Upper lobe of left lung (tissue), 6 donors: ENCODE data around the gene NPBWR2. TPM values are rescaled to one million over a fixed set of nuclear protein-coding genes. Genes with fewer than 3 reads are reported as not detected.

Experiments used
- ATAC-seq, 2 donors: fragments of 200-7000 bp; cut with Tn5 transposase; one replicate each; pipeline ENCODE4 v1.9.1; 2022; ENCODE audit warnings: mild to moderate bottlenecking in 2 of 2, moderate library complexity in 2 of 2; ENCODE audit not compliant: low FRiP score in 2 of 2
- DNase-seq, 2 donors: peaks; one replicate each; pipeline ENCODE4 v3.0.0-alpha.2; 2019 to 2020
- H3K27ac ChIP-seq, 4 donors: fragments of 200-600 bp; sonication (generic); one replicate each; pipeline ENCODE4 v1.5.1; 2016 to 2019
- H3K27me3 ChIP-seq, 4 donors: fragments of 200-600 bp; sonication (generic); one replicate each; pipeline ENCODE4 v1.5.1; 2017 to 2019
- H3K36me3 ChIP-seq, 4 donors: fragments of 200-600 bp; sonication (generic); one replicate each; pipeline ENCODE4 v1.5.1; 2016 to 2019
- H3K4me1 ChIP-seq, 4 donors: fragments of 200-600 bp; sonication (generic); one replicate each; pipeline ENCODE4 v1.5.1; 2018 to 2019
- H3K4me3 ChIP-seq, 4 donors: fragments of 200-600 bp; sonication (generic); one replicate each; pipeline ENCODE4 v1.5.1; 2017 to 2019; ENCODE audit warnings: mild to moderate bottlenecking in 2 of 4, moderate library complexity in 1 of 4
- H3K9me3 ChIP-seq, 4 donors: fragments of 200-600 bp; sonication (generic); one replicate each; pipeline ENCODE4 v1.5.1; 2018 to 2019
- CTCF ChIP-seq, 6 experiments: fragments of 450-650 bp in 4 of 6; fragments of 200-600 bp in 2 of 6; sonication (generic) in 2 of 6; IDR thresholded peaks; one replicate each; pipeline ENCODE4 v1.5.1; 2016 to 2019; ENCODE audit warnings: antibody characterized with exemption in 6 of 6
- EP300 ChIP-seq, 4 donors: sonication (generic); formaldehyde crosslinking; IDR thresholded peaks; one replicate each; pipeline ENCODE4 v1.5.1; 2017; ENCODE audit warnings: antibody characterized with exemption in 4 of 4, control low read depth in 2 of 4
- POLR2A ChIP-seq, 4 donors: fragments of 450-650 bp; IDR thresholded peaks; one replicate each; pipeline ENCODE4 v1.5.1; 2016 to 2017; ENCODE audit warnings: antibody characterized with exemption in 4 of 4, mild to moderate bottlenecking in 2 of 4
- POLR2AphosphoS5 ChIP-seq, 2 donors: sonication (generic); formaldehyde crosslinking; IDR thresholded peaks; one replicate each; pipeline ENCODE4 v1.5.1; 2017; ENCODE audit warnings: antibody characterized with exemption in 2 of 2
- WGBS, 2 donors: methylation state at CpG; one replicate each; pipeline ENCODE4 v1.1.5; 2017 to 2018; 5-methylcytosine and 5-hydroxymethylcytosine counted together
- total RNA-seq, 6 donors: library from RNA; depleted of rRNA in 4 of 6; stranded (reverse); fragments of >200 nt in 4 of 6; gene quantifications; one replicate each; pipeline versions ENCODE4 v1.1.0 to v1.2.1, GENCODE V29; 2016 to 2021
- donor health status: DM: no; HTN: no; CAD: no; lungs with moderate emphysema.
- donor health status: DM: no; HTN: yes; CAD: no; lungs with severe emphysema.

The NPBWR2 gene
- total RNA-seq, 6 donors from 2014 or later, result not detected

DNA sequence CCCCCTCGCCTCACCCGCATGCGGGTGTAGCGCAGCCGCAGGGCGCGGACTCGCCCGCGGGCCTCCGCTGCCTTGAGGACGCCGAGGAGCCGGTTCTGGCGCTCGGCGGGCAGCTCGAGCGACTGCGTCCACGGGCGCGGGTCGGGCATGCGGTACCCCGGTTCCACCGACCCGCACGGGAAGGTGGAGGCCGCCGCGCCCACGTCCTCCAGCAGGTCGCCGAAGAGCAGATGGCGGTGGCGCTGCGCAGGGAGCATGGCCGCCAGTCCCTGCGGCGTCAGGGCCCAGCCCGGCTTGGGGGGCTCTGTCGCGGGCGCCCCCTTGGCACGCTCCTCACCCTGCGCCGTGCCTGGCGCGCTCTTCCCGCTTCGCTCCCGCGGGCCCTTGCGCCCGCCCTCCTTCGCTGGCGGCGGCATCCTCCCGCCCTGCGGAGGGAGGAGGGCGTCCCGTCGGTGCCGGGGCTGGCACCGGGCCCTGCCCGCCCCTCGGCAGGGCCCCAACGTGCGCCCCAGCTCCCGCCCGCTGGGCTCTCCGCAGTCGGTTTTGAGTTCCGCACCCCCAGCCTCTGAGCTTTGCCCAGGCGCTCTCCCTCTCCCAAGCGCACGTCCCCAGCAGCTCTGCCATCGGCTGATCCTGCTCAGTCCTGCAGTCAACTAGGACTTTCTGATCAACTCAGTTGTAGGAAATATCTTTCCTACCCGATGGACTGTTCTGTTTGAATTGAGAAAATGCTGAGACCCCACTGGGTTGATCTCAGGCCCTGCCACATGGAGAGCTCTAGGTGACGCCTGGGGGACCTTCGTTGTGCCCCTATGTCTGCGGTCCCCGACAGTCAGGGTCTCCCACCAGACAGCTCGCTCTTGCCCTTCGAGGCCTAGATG, 23.3 kb downstream of the NPBWR2 start, which contains the start of gene LKAAEAR1:
LKAAEAR1 (minus strand) TSS at position 595 of the 881 bp plus-strand sequence; CDS start at position 416, 179 bp downstream.
- TF ChIP-seq EP300 (IDR thresholded peaks at IDR 0.05), result no peak
- no peak for TF ChIP-seq POLR2AphosphoS5 (IDR thresholded peaks at IDR 0.05)
- TF ChIP-seq CTCF (IDR thresholded peaks at IDR 0.05), result no peak
- TF ChIP-seq POLR2A (IDR thresholded peaks at IDR 0.05), result no peak
- H3K36me3 ChIP-seq, result no peaks in the 10 kb centered on the region
- peaks cover 0 to 19% (median 8%) of the 10 kb centered on the region in 4 donors for H3K27me3 ChIP-seq
- DNase-seq, result no peak
- H3K4me3 ChIP-seq, result peak within 1 kb of the TSS; percentile 35 to 70 (median 58)
- H3K9me3 ChIP-seq, result no peaks in the 10 kb centered on the region
- ATAC-seq, result no peak
- no peak within 1 kb of the TSS for H3K27ac ChIP-seq
- WGBS, 2 donors, result 0 to 8% methylated on average over 6 to 25 of the region's 86 CpGs
- peaks cover 22 to 56% (median 38%) of the 10 kb centered on the region in 4 donors for H3K4me1 ChIP-seq

DNA sequence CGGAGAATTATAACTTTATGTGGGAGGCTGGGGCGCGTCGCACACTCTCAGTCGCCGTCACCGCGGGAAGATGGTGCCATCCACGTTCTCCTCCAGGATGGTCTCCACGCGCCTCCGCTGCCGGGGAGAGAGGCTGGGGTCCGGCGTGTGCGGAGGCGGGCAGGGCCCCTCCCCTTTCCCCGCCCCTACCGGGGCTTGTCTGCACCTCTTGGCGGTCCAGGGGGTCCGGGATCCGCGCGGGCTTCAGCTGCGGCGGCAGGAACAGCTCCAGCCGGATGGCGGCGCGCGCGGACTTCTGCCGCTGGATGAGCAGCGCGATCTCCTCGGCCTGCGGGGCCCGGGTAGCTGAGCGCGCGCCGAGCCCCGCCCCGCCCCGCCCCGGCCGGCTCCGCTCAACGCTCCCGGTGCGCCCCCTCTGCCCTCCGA, 24.0 kb downstream of the NPBWR2 start:
- no peaks in the 10 kb centered on the region for H3K36me3 ChIP-seq
- H3K27me3 ChIP-seq, result peaks cover 0 to 19% (median 8%) of the 10 kb centered on the region in 4 donors
- ATAC-seq, result peak in 1 of 2 donors; percentile 74
- peaks cover 29 to 62% (median 44%) of the 10 kb centered on the region in 4 donors for H3K4me1 ChIP-seq
- TF ChIP-seq POLR2AphosphoS5 (IDR thresholded peaks at IDR 0.05), result no peak
- peak; percentile 45 to 82 (median 71) for TF ChIP-seq CTCF (IDR thresholded peaks at IDR 0.05)
- peak overlapping the region; percentile 35 to 70 (median 58) for H3K4me3 ChIP-seq
- WGBS, 2 donors, result 1 to 3% methylated on average over 8 to 26 of the region's 52 CpGs
- no peak overlapping the region for H3K27ac ChIP-seq
- H3K9me3 ChIP-seq, result no peaks in the 10 kb centered on the region
- DNase-seq, result peak; percentile 82 to 95

DNA sequence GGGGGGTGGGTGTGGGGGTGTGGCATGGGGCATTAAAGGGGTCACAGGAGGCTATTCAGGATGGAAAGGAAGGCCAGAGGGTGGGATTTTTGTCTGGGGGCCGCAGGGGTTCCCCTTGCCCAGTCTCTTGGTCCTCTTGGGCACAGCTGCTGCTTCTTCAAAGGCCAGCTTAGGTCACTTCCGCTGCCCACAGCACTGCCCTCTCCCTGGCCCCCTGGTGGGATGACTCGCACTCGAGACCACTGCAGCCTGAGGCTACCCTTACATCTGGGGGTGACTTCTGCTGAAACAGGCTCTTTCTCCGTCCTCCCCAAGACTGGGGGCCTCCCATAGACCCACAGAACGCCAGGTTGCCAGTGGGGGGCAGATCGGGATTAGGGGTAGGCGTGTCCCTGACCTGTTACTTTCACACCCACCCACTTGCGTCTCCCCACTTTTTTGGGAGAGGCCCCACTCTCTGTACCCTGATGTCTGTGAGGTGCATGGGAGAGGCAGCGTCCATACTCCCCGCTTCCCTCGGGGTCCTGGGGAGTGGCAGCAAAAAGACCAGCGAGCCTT, 24.5 kb downstream of the NPBWR2 start:
- no peak for DNase-seq
- Histone ChIP-seq H3K36me3 (no peaks in the 10 kb centered on the region), H3K27me3 (peaks cover 0 to 19% (median 8%) of the 10 kb centered on the region in 4 donors), H3K9me3 (no peaks in the 10 kb centered on the region), H3K4me3 (peak overlapping the region in 3 of 4 donors; percentile 55 to 70 (median 60)), H3K4me1 (peaks cover 33 to 67% (median 48%) of the 10 kb centered on the region in 4 donors), H3K27ac (no peak overlapping the region)
- no peak for ATAC-seq
- 15 to 19% methylated on average over 8 to 13 of the region's 13 CpGs for WGBS, 2 donors
- TF ChIP-seq POLR2AphosphoS5 (IDR thresholded peaks at IDR 0.05), result no peak

GRCh38 chr20:64082126-64082731, 25.1 kb downstream of the NPBWR2 start:
- Histone ChIP-seq H3K4me1 (peaks cover 35 to 73% (median 48%) of the 10 kb centered on the region in 4 donors), H3K4me3 (no peak overlapping the region), H3K9me3 (no peaks in the 10 kb centered on the region), H3K36me3 (no peaks in the 10 kb centered on the region), H3K27ac (peak overlapping the region in 2 of 4 donors; percentile 26 to 48), H3K27me3 (peaks cover 0 to 19% (median 8%) of the 10 kb centered on the region in 4 donors)
- WGBS, 2 donors, result 17 to 18% methylated on average over 13 of the region's 13 CpGs
- ATAC-seq, result no peak
- TF ChIP-seq POLR2A (IDR thresholded peaks at IDR 0.05), result no peak
- TF ChIP-seq POLR2AphosphoS5 (IDR thresholded peaks at IDR 0.05), result no peak
- no peak for TF ChIP-seq CTCF (IDR thresholded peaks at IDR 0.05)
- TF ChIP-seq EP300 (IDR thresholded peaks at IDR 0.05), result no peak
- DNase-seq, result peak in 1 of 2 donors; percentile 64

- no peak for DNase-seq
- WGBS, 2 donors, result 86% methylated on average over 4 to 6 of the region's 6 CpGs
- TF ChIP-seq EP300 (IDR thresholded peaks at IDR 0.05), result no peak
- TF ChIP-seq POLR2A (IDR thresholded peaks at IDR 0.05), result no peak
- no peak for TF ChIP-seq CTCF (IDR thresholded peaks at IDR 0.05)
- TF ChIP-seq POLR2AphosphoS5 (IDR thresholded peaks at IDR 0.05), result no peak
- H3K4me1 ChIP-seq, result peaks cover 36 to 76% (median 51%) of the 10 kb centered on the region in 4 donors
- H3K4me3 ChIP-seq, result no peak overlapping the region
- peaks cover 0 to 19% (median 8%) of the 10 kb centered on the region in 4 donors for H3K27me3 ChIP-seq
- no peaks in the 10 kb centered on the region for H3K36me3 ChIP-seq
- peak overlapping the region in 3 of 4 donors; percentile 26 to 94 (median 87) for H3K27ac ChIP-seq
- ATAC-seq, result no peak
- H3K9me3 ChIP-seq, result no peaks in the 10 kb centered on the region
These were observed 25.8 kb downstream of the NPBWR2 start for GRCh38 chr20:64081624-64081964.
